MM.1S (cell line): ENCODE data around the gene PRUNE2.

ENCODE experiments used
- CTCF ChIP-seq: fragments of 300-600 bp; sonication (generic); IDR thresholded peaks from 2 replicates; pipeline ENCODE4 v1.5.1; 2016; ENCODE audit warnings: antibody characterized with exemption, low read length, mixed read lengths
- EZH2 ChIP-seq: fragments of 300-600 bp; sonication (generic); optimal IDR thresholded peaks from 2 replicates; pipeline ENCODE3; 2017; ENCODE audit warnings: low read depth, mild to moderate bottlenecking, antibody characterized with exemption, low read length, mixed read lengths
- EZH2phosphoT487 ChIP-seq: fragments of 300-600 bp; sonication (generic); IDR thresholded peaks from 2 replicates; pipeline ENCODE4 v1.6.1; 2018; ENCODE audit warnings: antibody characterized with exemption, low read length

GRCh38 chr9:76564297-76564696, 341.6 kb downstream of the PRUNE2 start:
- no peak for TF ChIP-seq CTCF
- TF ChIP-seq EZH2: no peak
- TF ChIP-seq EZH2phosphoT487: no peak
